DMS53 treated with DMSO at 0.1 percent for 48 hours (cell line): ENCODE measurements around the gene DNAH3.

Experiments used
- DNase-seq: peaks from one replicate; lab custom pipeline; 2025; ENCODE audit not compliant: unreplicated experiment; lab: John Stamatoyannopoulos, UW

DNAH3 gene

GRCh38 chr16:20886320-20886719 lies 264.3 kb downstream of the DNAH3 start:
- DNase-seq: no peak

GRCh38 chr16:20884240-20884556 lies 266.4 kb downstream of the DNAH3 start:
- DNase-seq: no peak

- DNase-seq: no peak
These were observed 266.9 kb downstream of the DNAH3 start for GRCh38 chr16:20883554-20884239.
